Tibial nerve (tissue), 4 donors: Measurements from ENCODE around the gene GRID1. TPM values are rescaled to one million over a fixed set of nuclear protein-coding genes. Genes with fewer than 3 reads are reported as not detected.

ENCODE experiments used
- DNase-seq, 2 donors: peaks; one replicate each; pipeline ENCODE4 v3.0.0-alpha.2; 2019; ENCODE audit warnings: low spot score in 2 of 2
- H3K27ac ChIP-seq, 4 donors: fragments of 200-600 bp; sonication (generic) in 3 of 4; one replicate each; pipeline ENCODE4 v1.5.1; 2017 to 2019; ENCODE audit warnings: mild to moderate bottlenecking in 1 of 4
- H3K27me3 ChIP-seq, 2 donors: fragments of 200-600 bp; sonication (generic) in 1 of 2; one replicate each; pipeline versions ENCODE4 v1.5.1 to v1.6.0; 2017 to 2019
- H3K36me3 ChIP-seq, 3 donors: fragments of 200-600 bp; sonication (generic); one replicate each; pipeline ENCODE4 v1.5.1; 2018 to 2019
- H3K4me1 ChIP-seq, 4 donors: fragments of 200-600 bp; sonication (generic) in 3 of 4; one replicate each; pipeline ENCODE4 v1.5.1; 2017 to 2019
- H3K4me3 ChIP-seq, 4 donors: fragments of 200-600 bp; sonication (generic) in 3 of 4; one replicate each; pipeline ENCODE4 v1.5.1; 2017 to 2019; ENCODE audit warnings: mild to moderate bottlenecking in 1 of 4, moderate library complexity in 1 of 4
- H3K9me3 ChIP-seq, 4 donors: fragments of 200-600 bp; sonication (generic) in 3 of 4; one replicate each; pipeline ENCODE4 v1.5.1; 2017 to 2019
- EP300 ChIP-seq, 2 donors: sonication (generic); formaldehyde crosslinking; IDR thresholded peaks; one replicate each; pipeline ENCODE4 v1.6.1; 2017; ENCODE audit warnings: antibody characterized with exemption in 2 of 2, mild to moderate bottlenecking in 1 of 2
- POLR2A ChIP-seq, 2 donors: fragments of 450-650 bp; IDR thresholded peaks; one replicate each; pipeline ENCODE4 v1.6.1; 2017; ENCODE audit warnings: antibody characterized with exemption in 2 of 2, mild to moderate bottlenecking in 2 of 2, moderate library complexity in 2 of 2
- WGBS, 2 donors: methylation state at CpG; one replicate each; pipeline ENCODE4 v1.1.5; 2018; 5-methylcytosine and 5-hydroxymethylcytosine counted together
- total RNA-seq, 4 donors: library from RNA; depleted of rRNA; stranded (reverse); fragments of >200 nt; gene quantifications; one replicate each; pipeline ENCODE4 v1.1.0, GENCODE V29; 2016
- TF ChIP-seq, protein P1 (sequence below), 5 experiments: fragments of 200-600 bp in 3 of 5; fragments of 450-650 bp in 2 of 5; sonication (generic) in 3 of 5; IDR thresholded peaks; one replicate each; pipeline ENCODE4 v1.5.1; 2016 to 2019; ENCODE audit warnings: antibody characterized with exemption in 5 of 5, mild to moderate bottlenecking in 3 of 5, moderate library complexity in 2 of 5

The GRID1 gene
- total RNA-seq, 4 donors from 2014 or later: 7.7 to 16.3 (median 10.5) TPM

GRCh38 chr10:86188796-86189558 is 177.6 kb downstream of the GRID1 start:
- H3K4me1 ChIP-seq: no peaks in the 10 kb centered on the region
- TF ChIP-seq POLR2A (IDR thresholded peaks at IDR 0.05): no peak
- TF ChIP-seq EP300 (IDR thresholded peaks at IDR 0.05): no peak
- TF ChIP-seq, protein P1, sequence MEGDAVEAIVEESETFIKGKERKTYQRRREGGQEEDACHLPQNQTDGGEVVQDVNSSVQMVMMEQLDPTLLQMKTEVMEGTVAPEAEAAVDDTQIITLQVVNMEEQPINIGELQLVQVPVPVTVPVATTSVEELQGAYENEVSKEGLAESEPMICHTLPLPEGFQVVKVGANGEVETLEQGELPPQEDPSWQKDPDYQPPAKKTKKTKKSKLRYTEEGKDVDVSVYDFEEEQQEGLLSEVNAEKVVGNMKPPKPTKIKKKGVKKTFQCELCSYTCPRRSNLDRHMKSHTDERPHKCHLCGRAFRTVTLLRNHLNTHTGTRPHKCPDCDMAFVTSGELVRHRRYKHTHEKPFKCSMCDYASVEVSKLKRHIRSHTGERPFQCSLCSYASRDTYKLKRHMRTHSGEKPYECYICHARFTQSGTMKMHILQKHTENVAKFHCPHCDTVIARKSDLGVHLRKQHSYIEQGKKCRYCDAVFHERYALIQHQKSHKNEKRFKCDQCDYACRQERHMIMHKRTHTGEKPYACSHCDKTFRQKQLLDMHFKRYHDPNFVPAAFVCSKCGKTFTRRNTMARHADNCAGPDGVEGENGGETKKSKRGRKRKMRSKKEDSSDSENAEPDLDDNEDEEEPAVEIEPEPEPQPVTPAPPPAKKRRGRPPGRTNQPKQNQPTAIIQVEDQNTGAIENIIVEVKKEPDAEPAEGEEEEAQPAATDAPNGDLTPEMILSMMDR (IDR thresholded peaks at IDR 0.05): no peak
- H3K27ac ChIP-seq: no peak overlapping the region
- no peak for DNase-seq
- H3K27me3 ChIP-seq: no peaks in the 10 kb centered on the region
- no peak overlapping the region for H3K4me3 ChIP-seq
- WGBS, 2 donors: 79 to 85% methylated on average over 6 of the region's 6 CpGs
- H3K36me3 ChIP-seq: no peaks in the 10 kb centered on the region
- peaks cover 0 to 16% (median 0%) of the 10 kb centered on the region in 4 donors for H3K9me3 ChIP-seq

DNA sequence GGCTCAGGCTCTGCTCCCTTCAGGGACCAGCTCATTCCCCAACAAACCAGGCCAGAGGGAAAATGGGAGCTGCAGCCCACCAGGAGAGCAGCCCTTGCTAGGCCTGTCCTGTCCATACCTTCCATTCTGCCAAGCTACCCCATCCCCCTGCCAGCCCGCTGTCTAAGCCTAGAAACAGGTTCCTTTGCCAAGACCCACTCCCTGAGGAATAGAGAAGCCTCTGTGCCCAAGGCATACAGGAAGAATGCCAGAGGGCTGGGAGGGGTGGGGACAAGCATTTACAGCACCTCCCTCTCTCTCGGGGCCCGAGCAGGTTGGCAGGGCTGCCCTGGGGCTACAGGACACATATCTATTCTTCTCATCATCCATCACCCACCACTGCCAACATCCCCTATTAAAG is 178.3 kb downstream of the GRID1 start:
- H3K27me3 ChIP-seq: no peaks in the 10 kb centered on the region
- no peak overlapping the region for H3K4me3 ChIP-seq
- no peak for DNase-seq
- H3K9me3 ChIP-seq: peaks cover 0 to 16% (median 0%) of the 10 kb centered on the region in 4 donors
- no peaks in the 10 kb centered on the region for H3K4me1 ChIP-seq
- H3K36me3 ChIP-seq: no peaks in the 10 kb centered on the region
- TF ChIP-seq EP300 (IDR thresholded peaks at IDR 0.05): no peak
- TF ChIP-seq, protein P1 (IDR thresholded peaks at IDR 0.05): no peak
- no peak for TF ChIP-seq POLR2A (IDR thresholded peaks at IDR 0.05)
- 70 to 79% methylated on average over 1 to 3 of the region's 3 CpGs for WGBS, 2 donors
- H3K27ac ChIP-seq: no peak overlapping the region

DNA sequence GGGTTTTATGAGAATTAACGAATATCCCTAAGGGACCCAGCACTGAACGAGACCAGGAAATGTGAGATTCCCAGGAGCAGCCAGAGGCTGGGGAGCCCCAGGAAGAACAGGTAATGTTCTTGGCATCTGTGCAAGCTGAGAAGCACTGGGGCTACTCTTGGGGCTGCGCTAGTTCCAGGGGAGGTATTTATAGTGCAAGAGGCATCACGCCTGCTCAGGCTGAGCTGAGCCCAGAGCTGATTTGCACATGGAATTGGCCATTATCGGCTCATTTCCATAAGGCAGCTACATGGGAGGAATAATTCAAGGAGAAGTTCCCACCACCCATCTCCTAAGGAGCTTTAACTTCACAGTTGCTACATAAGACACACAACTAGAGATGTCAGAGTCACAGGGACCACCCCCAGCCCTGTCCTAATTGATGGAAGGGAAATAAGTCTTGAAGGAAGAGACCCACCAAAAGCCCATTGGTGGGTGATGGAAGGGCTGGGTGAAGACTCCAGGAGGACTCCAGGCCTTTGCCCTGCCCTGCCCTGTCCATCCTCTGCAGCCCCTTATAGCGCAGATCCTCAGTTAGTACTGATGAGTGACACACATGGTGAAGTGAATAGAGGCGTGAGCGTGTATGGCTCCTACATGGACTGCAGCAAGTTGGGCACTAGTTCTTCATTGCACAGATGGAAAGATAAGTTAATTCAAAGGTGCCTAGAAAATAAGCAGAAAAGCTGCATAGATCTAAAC is 178.9 kb downstream of the GRID1 start:
- no peak for TF ChIP-seq EP300 (IDR thresholded peaks at IDR 0.05)
- TF ChIP-seq, protein P1 (IDR thresholded peaks at IDR 0.05): no peak
- no peak for TF ChIP-seq POLR2A (IDR thresholded peaks at IDR 0.05)
- Histone ChIP-seq H3K9me3 (peaks cover 0 to 16% (median 0%) of the 10 kb centered on the region in 4 donors), H3K36me3 (no peaks in the 10 kb centered on the region), H3K4me1 (no peaks in the 10 kb centered on the region), H3K27me3 (no peaks in the 10 kb centered on the region), H3K27ac (no peak overlapping the region), H3K4me3 (no peak overlapping the region)
- no peak for DNase-seq
- 84 to 94% methylated on average over 8 of the region's 8 CpGs for WGBS, 2 donors

- Histone ChIP-seq H3K9me3 (peaks cover 0 to 16% (median 0%) of the 10 kb centered on the region in 4 donors), H3K4me3 (no peak overlapping the region), H3K27me3 (no peaks in the 10 kb centered on the region), H3K4me1 (no peaks in the 10 kb centered on the region), H3K36me3 (no peaks in the 10 kb centered on the region), H3K27ac (no peak overlapping the region)
- DNase-seq: no peak
- 95 to 100% methylated on average over 1 of the region's 1 CpG for WGBS, 2 donors
- TF ChIP-seq EP300 (IDR thresholded peaks at IDR 0.05) (no peak), POLR2A (IDR thresholded peaks at IDR 0.05) (no peak)
- TF ChIP-seq, protein P1 (IDR thresholded peaks at IDR 0.05): no peak
These were observed 180.0 kb downstream of the GRID1 start for GRCh38 chr10:86186633-86187032.

- no peak for DNase-seq
- peaks cover 0 to 16% (median 0%) of the 10 kb centered on the region in 4 donors for H3K9me3 ChIP-seq
- TF ChIP-seq EP300 (IDR thresholded peaks at IDR 0.05) (no peak), POLR2A (IDR thresholded peaks at IDR 0.05) (no peak)
- TF ChIP-seq, protein P1 (IDR thresholded peaks at IDR 0.05): no peak
- H3K4me3 ChIP-seq: no peak overlapping the region
- no peaks in the 10 kb centered on the region for H3K36me3 ChIP-seq
- WGBS, 2 donors: 67 to 73% methylated on average over 7 of the region's 7 CpGs
- H3K27me3 ChIP-seq: no peaks in the 10 kb centered on the region
- H3K27ac ChIP-seq: no peak overlapping the region
- H3K4me1 ChIP-seq: peaks cover 0 to 10% (median 0%) of the 10 kb centered on the region in 4 donors
These were observed 184.0 kb downstream of the GRID1 start for GRCh38 chr10:86182595-86182994.
